ENCODE results near the gene BTBD10.
"Not testable (repeated sequence)": the region's sequence is repeated elsewhere in the genome, so short reads cannot be mapped to it uniquely, and the experiment has no call there.

Gene BTBD10

GRCh38 chr11:13440100-13440855 is 22.7 kb downstream of the BTBD10 start:
- DNase-seq: peak; percentile 6

GRCh38 chr11:13438291-13438690 is 24.7 kb downstream of the BTBD10 start:
- DNase-seq: no peak

- not testable (repeated sequence) for DNase-seq
Observed at GRCh38 chr11:13436836-13437235, 26.2 kb downstream of the BTBD10 start.

- no peak for DNase-seq
Observed at GRCh38 chr11:13434247-13435205, 28.5 kb downstream of the BTBD10 start.

GRCh38 chr11:13433437-13433836 is 29.6 kb downstream of the BTBD10 start:
- no peak for DNase-seq

GRCh38 chr11:13429836-13430235 is 33.2 kb downstream of the BTBD10 start:
- no peak for DNase-seq

- no peak for DNase-seq
Observed at GRCh38 chr11:13429288-13429687, 33.7 kb downstream of the BTBD10 start.

GRCh38 chr11:13427440-13427839 is 35.6 kb downstream of the BTBD10 start:
- no peak for DNase-seq

GRCh38 chr11:13423372-13423771 is 39.6 kb downstream of the BTBD10 start:
- DNase-seq: no peak

GRCh38 chr11:13421561-13421960 is 41.5 kb downstream of the BTBD10 start:
- DNase-seq: no peak

GRCh38 chr11:13415201-13415600 is 47.8 kb downstream of the BTBD10 start:
- DNase-seq: no peak

GRCh38 chr11:13405220-13405619 is 57.8 kb downstream of the BTBD10 start:
- DNase-seq: no peak

- not testable (repeated sequence) for DNase-seq
Observed at GRCh38 chr11:13398335-13398734, 64.7 kb downstream of the BTBD10 start.

GRCh38 chr11:13391217-13391616 is 71.8 kb downstream of the BTBD10 start:
- DNase-seq: no peak

GRCh38 chr11:13388741-13389140 is 74.3 kb downstream of the BTBD10 start:
- DNase-seq: no peak

- no peak for DNase-seq
Observed at GRCh38 chr11:13386567-13386966, 76.5 kb downstream of the BTBD10 start.

GRCh38 chr11:13384908-13385640 is 77.9 kb downstream of the BTBD10 start:
- DNase-seq: peak; percentile 35

GRCh38 chr11:13382751-13383150 is 80.3 kb downstream of the BTBD10 start:
- no peak for DNase-seq

- DNase-seq: no peak
Observed at GRCh38 chr11:13380731-13381130, 82.3 kb downstream of the BTBD10 start.

GRCh38 chr11:13378316-13378715 is 84.7 kb downstream of the BTBD10 start:
- no peak for DNase-seq

GRCh38 chr11:13376838-13377237 is 86.2 kb downstream of the BTBD10 start:
- no peak for DNase-seq

GRCh38 chr11:13376402-13376801 is 86.6 kb downstream of the BTBD10 start:
- no peak for DNase-seq

GRCh38 chr11:13375798-13376197 is 87.2 kb downstream of the BTBD10 start:
- no peak for DNase-seq
